ENCODE measurements around the gene FLYWCH1.

DNA sequence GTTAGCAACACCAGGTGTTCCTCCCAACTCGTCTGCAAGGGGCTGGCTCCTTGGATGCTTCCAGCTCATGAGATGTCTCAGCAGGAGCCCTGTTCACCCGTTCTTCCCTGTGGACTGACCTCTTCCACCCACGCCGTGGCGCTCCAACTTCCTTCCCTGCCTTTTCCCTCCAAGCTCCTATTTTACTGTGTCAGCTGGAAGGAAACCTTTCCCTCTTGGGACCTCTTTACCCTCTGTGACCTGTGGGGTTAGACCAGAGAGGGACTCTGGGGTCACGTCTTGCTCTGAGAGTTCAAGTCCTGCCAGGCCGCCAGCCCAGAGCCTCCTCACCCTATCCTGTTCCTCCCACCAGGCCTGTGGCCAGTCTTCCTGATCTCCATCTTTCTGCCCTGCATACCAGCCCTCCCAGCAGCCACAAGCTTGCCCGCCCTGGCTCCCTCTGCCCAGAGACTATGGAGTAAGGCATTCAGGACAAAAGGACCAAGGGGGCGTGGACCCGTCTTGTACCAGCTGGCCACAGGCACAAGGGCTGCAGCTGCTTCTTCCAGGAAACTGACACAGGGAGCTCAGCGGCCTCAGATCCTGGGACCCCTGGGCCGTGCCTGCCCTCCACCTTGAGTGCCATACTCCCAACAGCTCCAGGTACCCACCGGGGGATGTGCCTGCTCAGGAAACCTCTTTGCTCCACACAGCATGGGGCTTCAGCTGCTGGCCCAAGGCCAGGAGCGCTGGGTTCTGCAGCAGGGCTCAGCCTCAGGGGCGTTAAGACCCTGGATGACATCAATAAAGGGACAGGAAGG, 60.5 kb downstream of the FLYWCH1 start:
- TF ChIP-seq, protein P1, sequence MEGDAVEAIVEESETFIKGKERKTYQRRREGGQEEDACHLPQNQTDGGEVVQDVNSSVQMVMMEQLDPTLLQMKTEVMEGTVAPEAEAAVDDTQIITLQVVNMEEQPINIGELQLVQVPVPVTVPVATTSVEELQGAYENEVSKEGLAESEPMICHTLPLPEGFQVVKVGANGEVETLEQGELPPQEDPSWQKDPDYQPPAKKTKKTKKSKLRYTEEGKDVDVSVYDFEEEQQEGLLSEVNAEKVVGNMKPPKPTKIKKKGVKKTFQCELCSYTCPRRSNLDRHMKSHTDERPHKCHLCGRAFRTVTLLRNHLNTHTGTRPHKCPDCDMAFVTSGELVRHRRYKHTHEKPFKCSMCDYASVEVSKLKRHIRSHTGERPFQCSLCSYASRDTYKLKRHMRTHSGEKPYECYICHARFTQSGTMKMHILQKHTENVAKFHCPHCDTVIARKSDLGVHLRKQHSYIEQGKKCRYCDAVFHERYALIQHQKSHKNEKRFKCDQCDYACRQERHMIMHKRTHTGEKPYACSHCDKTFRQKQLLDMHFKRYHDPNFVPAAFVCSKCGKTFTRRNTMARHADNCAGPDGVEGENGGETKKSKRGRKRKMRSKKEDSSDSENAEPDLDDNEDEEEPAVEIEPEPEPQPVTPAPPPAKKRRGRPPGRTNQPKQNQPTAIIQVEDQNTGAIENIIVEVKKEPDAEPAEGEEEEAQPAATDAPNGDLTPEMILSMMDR (conservative IDR thresholded peaks at IDR 0.05; ENCODE audit: low read length): no peak
- no peak for TF ChIP-seq EZH2phosphoT487 (IDR thresholded peaks at IDR 0.05; ENCODE audit: borderline replicate concordance, low read depth, low read length)

All from OCI-LY7 (cell line).